OCI-LY3 (cell line): ENCODE results near the gene DUSP1.

ENCODE experiments used
- EZH2phosphoT487 ChIP-seq: fragments of 200-600 bp; shearing (Covaris generic); IDR thresholded peaks from 2 replicates; pipeline ENCODE4 v1.6.1; 2018; ENCODE audit warnings: antibody characterized with exemption, mixed run types, low read depth
- TF ChIP-seq, protein P1 (sequence below): fragments of 200-600, 300-600 bp; sonication (generic); IDR thresholded peaks from 2 replicates; pipeline ENCODE4 v1.5.1; 2014; ENCODE audit warnings: antibody characterized with exemption, low read length, low read depth

DNA sequence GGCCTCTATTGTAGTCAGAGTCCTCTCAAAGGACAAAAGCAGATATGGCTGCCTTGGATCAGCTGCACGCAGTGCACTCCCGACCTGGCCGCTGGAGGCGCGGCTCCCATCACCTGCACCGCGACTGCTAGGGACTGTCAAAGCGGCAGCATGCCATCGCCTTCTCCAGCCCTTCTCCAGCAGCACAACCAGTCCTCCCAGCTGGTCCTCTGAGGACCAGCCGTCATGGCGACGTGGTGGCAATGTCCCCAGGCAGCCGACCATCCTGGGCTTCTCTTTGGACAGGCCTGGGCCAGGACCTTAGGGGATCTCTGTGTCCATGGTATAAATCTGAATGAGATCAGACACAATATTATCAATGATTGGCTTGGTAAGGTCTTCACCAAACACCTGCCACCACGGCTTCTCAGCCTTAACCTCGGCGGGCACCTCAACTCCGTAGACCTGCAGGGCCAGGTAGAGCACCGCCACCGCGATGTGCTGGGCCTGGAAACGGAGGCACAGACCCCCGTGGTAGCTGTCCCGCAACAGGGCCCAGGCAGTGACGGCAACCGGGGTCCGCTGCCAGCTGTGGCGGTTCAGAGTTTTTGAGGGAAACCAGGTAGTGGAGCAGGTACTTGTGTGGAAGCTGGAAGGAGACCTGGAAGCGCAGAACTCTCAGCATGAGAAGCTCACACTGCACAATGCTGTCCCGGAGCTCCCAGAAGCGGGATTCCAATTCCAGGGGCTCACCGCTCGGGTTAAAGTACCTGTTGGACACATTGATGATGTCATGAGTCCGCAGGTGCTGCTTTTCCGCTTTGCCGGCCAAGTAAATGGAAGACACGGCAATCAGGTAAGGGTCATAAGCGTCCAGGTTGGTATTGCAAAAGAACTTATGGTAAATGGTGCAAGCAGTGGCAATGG, 8.5 kb downstream of the DUSP1 start:
- TF ChIP-seq, protein P1, sequence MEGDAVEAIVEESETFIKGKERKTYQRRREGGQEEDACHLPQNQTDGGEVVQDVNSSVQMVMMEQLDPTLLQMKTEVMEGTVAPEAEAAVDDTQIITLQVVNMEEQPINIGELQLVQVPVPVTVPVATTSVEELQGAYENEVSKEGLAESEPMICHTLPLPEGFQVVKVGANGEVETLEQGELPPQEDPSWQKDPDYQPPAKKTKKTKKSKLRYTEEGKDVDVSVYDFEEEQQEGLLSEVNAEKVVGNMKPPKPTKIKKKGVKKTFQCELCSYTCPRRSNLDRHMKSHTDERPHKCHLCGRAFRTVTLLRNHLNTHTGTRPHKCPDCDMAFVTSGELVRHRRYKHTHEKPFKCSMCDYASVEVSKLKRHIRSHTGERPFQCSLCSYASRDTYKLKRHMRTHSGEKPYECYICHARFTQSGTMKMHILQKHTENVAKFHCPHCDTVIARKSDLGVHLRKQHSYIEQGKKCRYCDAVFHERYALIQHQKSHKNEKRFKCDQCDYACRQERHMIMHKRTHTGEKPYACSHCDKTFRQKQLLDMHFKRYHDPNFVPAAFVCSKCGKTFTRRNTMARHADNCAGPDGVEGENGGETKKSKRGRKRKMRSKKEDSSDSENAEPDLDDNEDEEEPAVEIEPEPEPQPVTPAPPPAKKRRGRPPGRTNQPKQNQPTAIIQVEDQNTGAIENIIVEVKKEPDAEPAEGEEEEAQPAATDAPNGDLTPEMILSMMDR, result no peak
- no peak for TF ChIP-seq EZH2phosphoT487
